Neural cell (in vitro differentiated cells): ENCODE data around the gene DCTN4. TPM values are rescaled to one million over a fixed set of nuclear protein-coding genes. Genes with fewer than 3 reads are reported as not detected.

Experiments
- H2AFZ ChIP-seq: fragments of 200-600, 300-800 bp; sonication (generic), shearing (Covaris generic); 2 replicates; pipeline ENCODE4 v1.6.0; 2014; ENCODE audit warnings: low read depth, mild to moderate bottlenecking, antibody characterized with exemption, low read length, moderate library complexity
- H3F3A ChIP-seq: fragments of 200-600 bp; shearing (Covaris generic); 2 replicates; pipeline ENCODE4 v1.6.1; 2016; ENCODE audit warnings: mild to moderate bottlenecking, moderate library complexity, mixed read lengths, antibody characterized with exemption, low read length; ENCODE audit not compliant: insufficient read depth, poor library complexity, severe bottlenecking
- H3K27ac ChIP-seq: fragments of 200-600, 300-800 bp; sonication (generic), shearing (Covaris generic); 2 replicates; pipeline ENCODE4 v1.5.1; 2014; ENCODE audit warnings: mild to moderate bottlenecking, low read length, moderate library complexity
- H3K27me3 ChIP-seq: fragments of 300-800, 200-600 bp; sonication (generic), shearing (Covaris generic); 2 replicates; pipeline ENCODE4 v1.6.0; 2014; ENCODE audit warnings: mild to moderate bottlenecking, low read depth, low read length, moderate library complexity; ENCODE audit not compliant: insufficient read depth
- H3K36me3 ChIP-seq: fragments of 300-800, 200-600 bp; sonication (generic), shearing (Covaris generic); 2 replicates; pipeline ENCODE4 v1.5.1; 2014; ENCODE audit warnings: mild to moderate bottlenecking, antibody characterized with exemption, low read length, moderate library complexity; ENCODE audit not compliant: insufficient read depth
- H3K4me2 ChIP-seq: fragments of 300-800, 200-600 bp; sonication (generic), shearing (Covaris generic); 2 replicates; pipeline ENCODE4 v1.6.0; 2014; ENCODE audit warnings: mild to moderate bottlenecking, low read length
- H3K4me3 ChIP-seq: fragments of 300-800, 200-600 bp; sonication (generic), shearing (Covaris generic); 2 replicates; pipeline ENCODE4 v1.5.1; 2014; ENCODE audit warnings: mild to moderate bottlenecking, low read length, moderate library complexity
- H3K79me2 ChIP-seq: fragments of 200-600 bp; shearing (Covaris generic); replicated peaks from 2 replicates; pipeline ENCODE4 v1.6.0; 2014; ENCODE audit warnings: mild to moderate bottlenecking, low read length, moderate library complexity; ENCODE audit not compliant: insufficient read depth
- H3K9ac ChIP-seq: fragments of 300-800, 200-600 bp; sonication (generic), shearing (Covaris generic); 2 replicates; pipeline ENCODE4 v1.6.1; 2016; ENCODE audit warnings: mild to moderate bottlenecking, low read length, mixed read lengths
- H3K9me2 ChIP-seq: fragments of 200-600 bp; shearing (Covaris generic); 2 replicates; pipeline ENCODE4 v1.6.1; 2016; ENCODE audit warnings: mild to moderate bottlenecking, low read length, mixed read lengths; ENCODE audit not compliant: insufficient read depth
- H3K9me3 ChIP-seq: fragments of 200-600, 300-800 bp; sonication (generic), shearing (Covaris generic); 2 replicates; pipeline ENCODE4 v1.6.1; 2016; ENCODE audit warnings: mild to moderate bottlenecking, mixed run types, low read length, moderate library complexity, mixed read lengths
- H4K20me1 ChIP-seq: fragments of 200-600 bp; shearing (Covaris generic); 2 replicates; pipeline ENCODE4 v1.6.1; 2016; ENCODE audit warnings: mild to moderate bottlenecking, mixed run types; ENCODE audit not compliant: insufficient read depth
- CTCF ChIP-seq: fragments of 450-650 bp; IDR thresholded peaks from 2 replicates; pipeline ENCODE4 v1.5.1; 2014; ENCODE audit warnings: antibody characterized with exemption, mild to moderate bottlenecking, moderate library complexity; ENCODE audit not compliant: poor library complexity, severe bottlenecking
- EP300 ChIP-seq: fragments of 450-650 bp; conservative IDR thresholded peaks from 2 replicates; pipeline ENCODE4 v1.6.1; 2014; ENCODE audit warnings: antibody characterized with exemption, mild to moderate bottlenecking, moderate library complexity; ENCODE audit not compliant: poor library complexity, severe bottlenecking
- EZH2 ChIP-seq: fragments of 200-600, 300-800 bp; shearing (Covaris generic), sonication (generic); IDR thresholded peaks from 2 replicates; pipeline ENCODE4 v1.6.1; 2014; ENCODE audit warnings: antibody characterized with exemption, low read length, borderline replicate concordance, mild to moderate bottlenecking; ENCODE audit not compliant: insufficient read depth, poor library complexity, severe bottlenecking
- MXI1 ChIP-seq: fragments of 450-650 bp; conservative IDR thresholded peaks from 2 replicates; pipeline ENCODE4 v1.6.1; 2014; ENCODE audit warnings: antibody characterized with exemption, mild to moderate bottlenecking; ENCODE audit not compliant: poor library complexity, severe bottlenecking
- POLR2AphosphoS5 ChIP-seq: IDR thresholded peaks from 2 replicates; pipeline ENCODE4 v1.6.1; 2012
- RAD21 ChIP-seq: fragments of 450-650 bp; conservative IDR thresholded peaks from 2 replicates; pipeline ENCODE4 v1.6.1; 2014; ENCODE audit warnings: antibody characterized with exemption, mild to moderate bottlenecking, moderate library complexity
- REST ChIP-seq: IDR thresholded peaks from 2 replicates; pipeline ENCODE4 v1.6.1; 2012; ENCODE audit warnings: borderline replicate concordance
- SMC3 ChIP-seq: fragments of 450-650 bp; conservative IDR thresholded peaks from 2 replicates; pipeline ENCODE4 v1.6.1; 2014; ENCODE audit warnings: antibody characterized with exemption, mild to moderate bottlenecking, moderate library complexity; ENCODE audit not compliant: poor library complexity
- TAF1 ChIP-seq: IDR thresholded peaks from 2 replicates; pipeline ENCODE4 v1.6.1; 2012; ENCODE audit warnings: low read depth
- polyA plus RNA-seq: library from polyadenylated mRNA; depleted of rRNA; stranded (reverse); fragments of >200 nt; gene quantifications from 2 replicates; pipeline ENCODE4 v1.2.3, GENCODE V29; 2014

The DCTN4 gene
- polyA plus RNA-seq, 1 donor from 2014 or later: 117 TPM

- no peak for TF ChIP-seq SMC3
- TF ChIP-seq POLR2AphosphoS5: no peak
- no peak for TF ChIP-seq REST
- TF ChIP-seq RAD21: no peak
- TF ChIP-seq CTCF: no peak
- TF ChIP-seq EP300: no peak
- no peak for TF ChIP-seq TAF1
- TF ChIP-seq MXI1: no peak
- TF ChIP-seq EZH2: no peak
- Histone ChIP-seq H3K9me2 (no peaks in the 10 kb centered on the region), H4K20me1 (no peaks in the 10 kb centered on the region), H3K27ac (no peak overlapping the region), H3K9ac (no peak overlapping the region), H3K79me2 (no peaks in the 10 kb centered on the region), H2AFZ (no peak overlapping the region), H3K4me3 (no peak overlapping the region), H3K4me2 (no peak overlapping the region), H3K36me3 (no peaks in the 10 kb centered on the region), H3K27me3 (peaks cover 7% of the 10 kb centered on the region), H3K9me3 (no peaks in the 10 kb centered on the region), H3F3A (no peaks in the 10 kb centered on the region)
These were observed 21.4 kb upstream of the DCTN4 start for GRCh38 chr5:150780187-150780692.

- no peak for TF ChIP-seq SMC3
- TF ChIP-seq CTCF: no peak
- TF ChIP-seq TAF1: no peak
- TF ChIP-seq REST: no peak
- no peak for TF ChIP-seq MXI1
- no peak for TF ChIP-seq RAD21
- TF ChIP-seq POLR2AphosphoS5: no peak
- TF ChIP-seq EP300: no peak
- no peak for TF ChIP-seq EZH2
These were observed 20.8 kb upstream of the DCTN4 start for GRCh38 chr5:150779397-150780186.

More at GRCh38 chr5:150779397-150780186, 20.8 kb upstream of the DCTN4 start:
- Histone ChIP-seq H3K4me2 (no peak overlapping the region), H3K27me3 (peaks cover 7% of the 10 kb centered on the region), H3F3A (no peaks in the 10 kb centered on the region), H2AFZ (no peak overlapping the region), H3K79me2 (no peaks in the 10 kb centered on the region), H3K9me3 (no peaks in the 10 kb centered on the region), H3K9me2 (no peaks in the 10 kb centered on the region), H3K36me3 (no peaks in the 10 kb centered on the region), H4K20me1 (no peaks in the 10 kb centered on the region), H3K4me3 (peak overlapping the region; percentile 70), H3K27ac (no peak overlapping the region), H3K9ac (peak overlapping the region; percentile 49)
